HCT116 (cell line): ENCODE data around the gene SERPINI1. TPM values are rescaled to one million over a fixed set of nuclear protein-coding genes. Genes with fewer than 3 reads are reported as not detected.

Source experiments
- ATAC-seq: fragments of 200-7000 bp; cut with Tn5 transposase; 2 replicates; pipeline ENCODE4 v1.9.1; 2020; ENCODE audit warnings: mild to moderate bottlenecking, moderate library complexity
- BruUV-seq: library from RNA; stranded (reverse); fragments of 400-500 nt; replicated peaks from 2 replicates; lab custom pipeline; 2021; lab: Mats Ljungman, UMichigan
- CTCF ChIA-PET: fragments of 300-600 bp; sonication (Branson Sonifier 250); formaldehyde crosslinking; loops from one replicate; lab custom pipeline; 2021; ENCODE audit warnings: antibody characterized with exemption; lab: Charles Lee
- POLR2A ChIA-PET: fragments of 300-600, 350-600 bp; sonication (Branson Sonifier 250); formaldehyde crosslinking; loops from one replicate; lab custom pipeline; 2021; ENCODE audit warnings: antibody characterized with exemption; lab: Charles Lee
- RAD21 ChIA-PET, 2 experiments: fragments of 300-600 bp; sonication (Branson Sonifier 250); formaldehyde crosslinking; loops; one replicate each; lab custom pipeline; 2023; ENCODE audit warnings: low total read pairs in 2 of 2; ENCODE audit not compliant: uncharacterized antibody in 2 of 2, unreplicated experiment in 2 of 2, low non-redundant PET in 1 of 2; lab: Charles Lee
- DNase-seq: peaks from one replicate; pipeline ENCODE4 v3.0.0-alpha.2; 2010; ENCODE audit warnings: low read depth, low spot score
- H2AFZ ChIP-seq: fragments of 200-600 bp; shearing (Covaris generic), sonication (generic); 2 replicates; pipeline ENCODE4 v1.6.1; 2017; ENCODE audit warnings: low read depth, mixed run types, mixed read lengths, antibody characterized with exemption, low read length; ENCODE audit not compliant: poor library complexity, severe bottlenecking
- H3K27ac ChIP-seq: 2 replicates; pipeline ENCODE4 v1.5.1; 2012; ENCODE audit warnings: low read depth, low read length
- H3K27me3 ChIP-seq: fragments of 200-600 bp; sonication (generic); 2 replicates; pipeline ENCODE4 v1.6.1; 2016; ENCODE audit warnings: mixed run types, low read length, mixed read lengths; ENCODE audit not compliant: insufficient read depth
- H3K36me3 ChIP-seq, 2 experiments: fragments of 200-500 bp in 1 of 2; fragments of 200-600 bp in 1 of 2; sonication (Bioruptor generic) in 1 of 2; sonication (generic) in 1 of 2; 2 replicates each; pipeline versions ENCODE4 v1.5.1 to v1.6.1; 2014 to 2016; ENCODE audit warnings: low read length in 2 of 2, inconsistent platforms in 1 of 2, mixed read lengths in 1 of 2, mixed run types in 1 of 2; ENCODE audit not compliant: insufficient read depth in 2 of 2, control insufficient read depth in 1 of 2
- H3K4me1 ChIP-seq, 2 experiments: fragments of 200-600 bp in 1 of 2; sonication (generic) in 1 of 2; 2 replicates each; pipeline versions ENCODE4 v1.5.1 to v1.6.1; 2012 to 2017; ENCODE audit warnings: low read length in 2 of 2, inconsistent platforms in 1 of 2, mild to moderate bottlenecking in 1 of 2, mixed read lengths in 1 of 2, mixed run types in 1 of 2, moderate library complexity in 1 of 2; ENCODE audit not compliant: insufficient read depth in 2 of 2, control insufficient read depth in 1 of 2
- H3K4me2 ChIP-seq: fragments of 200-600 bp; sonication (generic); 2 replicates; pipeline ENCODE4 v1.6.1; 2017; ENCODE audit warnings: mixed run types, low read length, mixed read lengths
- H3K4me3 ChIP-seq, 2 experiments: fragments of 200-600 bp in 1 of 2; sonication (generic) in 1 of 2; replicated peaks in 1 of 2; 2 replicates each; pipeline ENCODE4 v1.5.1; 2011 to 2016; ENCODE audit warnings: low read length in 2 of 2, control low read depth in 1 of 2, low read depth in 1 of 2, mild to moderate bottlenecking in 1 of 2, mixed read lengths in 1 of 2, mixed run types in 1 of 2
- H3K79me2 ChIP-seq: fragments of 200-600 bp; sonication (generic); 2 replicates; pipeline ENCODE4 v1.6.1; 2017; ENCODE audit warnings: mild to moderate bottlenecking, mixed run types, low read length, moderate library complexity, mixed read lengths; ENCODE audit not compliant: insufficient read depth
- H3K9ac ChIP-seq: fragments of 200-600 bp; sonication (generic); 2 replicates; pipeline ENCODE4 v1.6.1; 2016; ENCODE audit warnings: low read length, mixed read lengths
- H3K9me2 ChIP-seq: fragments of 200-600 bp; sonication (generic), shearing (Covaris generic); 2 replicates; pipeline ENCODE4 v1.6.1; 2017; ENCODE audit warnings: mixed run types, mild to moderate bottlenecking, moderate library complexity; ENCODE audit not compliant: insufficient read depth
- H3K9me3 ChIP-seq, 2 experiments: fragments of 200-500 bp in 1 of 2; fragments of 200-600 bp in 1 of 2; sonication (Bioruptor generic) in 1 of 2; sonication (generic) in 1 of 2; 2 replicates each; pipeline ENCODE4 v1.6.1; 2014 to 2017; ENCODE audit warnings: low read length in 2 of 2, mixed read lengths in 2 of 2, inconsistent platforms in 1 of 2, low read depth in 1 of 2, mild to moderate bottlenecking in 1 of 2, mixed run types in 1 of 2, moderate library complexity in 1 of 2; ENCODE audit not compliant: control insufficient read depth in 1 of 2, insufficient read depth in 1 of 2
- H4K20me1 ChIP-seq: fragments of 200-600 bp; sonication (generic), shearing (Covaris generic); 2 replicates; pipeline ENCODE4 v1.6.1; 2017; ENCODE audit warnings: mixed run types, mild to moderate bottlenecking, moderate library complexity; ENCODE audit not compliant: insufficient read depth
- CBX3 ChIP-seq: IDR thresholded peaks from 2 replicates; pipeline ENCODE4 v1.6.1; 2012; ENCODE audit warnings: low read depth
- CTCF ChIP-seq, 3 experiments: fragments of 200-600 bp in 1 of 3; sonication (generic) in 1 of 3; IDR thresholded peaks in 2 of 3; conservative IDR thresholded peaks in 1 of 3; 2 replicates each; pipeline ENCODE4 v1.5.1; 2012 to 2017; ENCODE audit warnings: low read depth in 2 of 3, low read length in 2 of 3, antibody characterized with exemption in 1 of 3, borderline replicate concordance in 1 of 3, control low read depth in 1 of 3, mild to moderate bottlenecking in 1 of 3, mixed read lengths in 1 of 3, mixed run types in 1 of 3, moderate library complexity in 1 of 3; ENCODE audit not compliant: insufficient read depth in 1 of 3
- EGR1 ChIP-seq: IDR thresholded peaks from 2 replicates; pipeline ENCODE4 v1.6.1; 2012; ENCODE audit warnings: low read depth
- ELF1 ChIP-seq: IDR thresholded peaks from 2 replicates; pipeline ENCODE4 v1.6.1; 2012; ENCODE audit warnings: low read depth, borderline replicate concordance
- EZH2 ChIP-seq: fragments of 200-600 bp; sonication (generic); IDR thresholded peaks from 2 replicates; pipeline ENCODE4 v1.6.1; 2017; ENCODE audit warnings: antibody characterized with exemption, mixed run types
- EZH2phosphoT487 ChIP-seq: fragments of 200-600 bp; IDR thresholded peaks from 2 replicates; pipeline ENCODE4 v1.6.1; 2018; ENCODE audit warnings: antibody characterized with exemption, borderline replicate concordance
- FOSL1 ChIP-seq: IDR thresholded peaks from 2 replicates; pipeline ENCODE4 v1.6.1; 2012; ENCODE audit warnings: low read depth
- JUND ChIP-seq: IDR thresholded peaks from 2 replicates; pipeline ENCODE4 v1.6.1; 2012
- POLR2A ChIP-seq: IDR thresholded peaks from 2 replicates; pipeline ENCODE4 v1.7.0; 2011; ENCODE audit warnings: borderline replicate concordance; ENCODE audit not compliant: insufficient read depth, insufficient read length; ENCODE audit errors: extremely low read depth
- POLR2AphosphoS5 ChIP-seq: IDR thresholded peaks from 2 replicates; pipeline ENCODE4 v1.6.1; 2011; ENCODE audit warnings: mild to moderate bottlenecking, low read depth, low read length, moderate library complexity
- RAD21 ChIP-seq: IDR thresholded peaks from 2 replicates; pipeline ENCODE4 v1.6.1; 2012; ENCODE audit warnings: low read depth, mild to moderate bottlenecking
- SIN3A ChIP-seq: IDR thresholded peaks from 2 replicates; pipeline ENCODE4 v1.6.1; 2012; ENCODE audit warnings: low read depth
- SP1 ChIP-seq: IDR thresholded peaks from 2 replicates; pipeline ENCODE4 v1.6.1; 2012; ENCODE audit warnings: low read depth
- SRF ChIP-seq: IDR thresholded peaks from 2 replicates; pipeline ENCODE4 v1.6.1; 2012; ENCODE audit warnings: low read depth
- YY1 ChIP-seq: IDR thresholded peaks from 2 replicates; pipeline ENCODE4 v1.6.1; 2011; ENCODE audit warnings: low read length, low read depth, moderate library complexity, mild to moderate bottlenecking; ENCODE audit not compliant: insufficient replicate concordance; ENCODE audit errors: extremely low read depth
- ZNF274 ChIP-seq: fragments of 200-500 bp; sonication (Bioruptor generic); IDR thresholded peaks from 2 replicates; pipeline ENCODE4 v1.6.1; 2014; ENCODE audit warnings: mild to moderate bottlenecking, low read depth, low read length, inconsistent platforms
- intact Hi-C: fragments of 100-400 bp; cut with micrococcal nuclease; formaldehyde crosslinking; loops from 2 replicates; pipeline ENCODE4 v1.10.0; 2022
- total RNA-seq: library from RNA; stranded (reverse); gene quantifications from one replicate; pipeline ENCODE4 v1.2.1, GENCODE V29; 2021; ENCODE audit not compliant: unreplicated experiment
- TF ChIP-seq, protein P1 (sequence below): IDR thresholded peaks from 2 replicates; pipeline ENCODE4 v1.6.1; 2011; ENCODE audit warnings: mild to moderate bottlenecking, low read length, moderate library complexity; ENCODE audit not compliant: insufficient replicate concordance; ENCODE audit errors: extremely low read depth
- TF ChIP-seq, protein P2 (sequence below): IDR thresholded peaks from 2 replicates; pipeline ENCODE4 v1.6.1; 2012

The SERPINI1 gene
- total RNA-seq, 1 experiment from 2014 or later: 6.5 TPM

DNA sequence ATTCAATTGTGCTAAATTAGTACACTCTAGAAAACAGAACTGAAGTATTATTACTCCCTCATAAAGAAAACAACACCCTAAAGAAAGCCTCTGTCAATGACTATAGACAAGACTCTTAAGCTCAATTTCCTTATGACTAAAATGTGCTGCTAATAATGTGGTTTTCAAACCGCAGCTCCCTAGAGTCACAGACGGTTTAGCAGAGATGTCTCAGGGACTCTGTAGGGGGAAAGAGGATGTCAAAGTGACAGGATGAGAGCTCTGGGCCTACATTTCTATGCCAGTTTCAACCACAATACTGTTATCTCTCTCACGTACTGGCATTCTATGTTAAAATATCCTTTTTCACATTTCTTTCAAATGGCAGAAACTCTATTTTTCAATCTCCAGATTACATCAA lies 44.2 kb upstream of the SERPINI1 start:
- no TSS peak for BruUV-seq

GRCh38 chr3:167694121-167694520 lies 41.4 kb upstream of the SERPINI1 start:
- Histone ChIP-seq H3K4me2 (no peak overlapping the region), H3K9ac (no peak overlapping the region), H3K27me3 (no peaks in the 10 kb centered on the region), H3K79me2 (peaks cover 12% of the 10 kb centered on the region; the same call in 1 of the 2 replicates), H3K27ac (no peak overlapping the region), H4K20me1 (no peaks in the 10 kb centered on the region), H3K36me3 (0 out of 4 replicates have a peak, but pooled peaks cover 2 to 9% of the 10 kb centered on the region in 2 experiments), H3K9me2 (no peaks in the 10 kb centered on the region), H3K4me1 (no peaks in the 10 kb centered on the region), H2AFZ (no peak overlapping the region), H3K4me3 (no peak overlapping the region), H3K9me3 (no peaks in the 10 kb centered on the region)
- CTCF ChIA-PET: interaction anchor here (1.0 kb wide), 1 partner anchor 8 kb away, joined by 3 read pairs; no protein-coding TSS in a partner anchor
- POLR2A ChIA-PET: no interaction called here
- intact Hi-C loops: no loop called here
- ATAC-seq: no peak
- no peak for DNase-seq
- no TSS peak for BruUV-seq
- TF ChIP-seq CBX3 (no peak), RAD21 (no peak), POLR2A (no peak), SP1 (no peak), POLR2AphosphoS5 (no peak), YY1 (no peak), ZNF274 (no peak), CTCF (IDR thresholded peaks at IDR 0.05 in 2 of 3, conservative IDR thresholded peaks at IDR 0.05 in 1 of 3; ENCODE audit: borderline replicate concordance in 1 of 3, insufficient read depth in 1 of 3, low read depth in 2 of 3, low read length in 2 of 3) (no peak), SIN3A (no peak), EZH2 (no peak)
- TF ChIP-seq, protein P1, sequence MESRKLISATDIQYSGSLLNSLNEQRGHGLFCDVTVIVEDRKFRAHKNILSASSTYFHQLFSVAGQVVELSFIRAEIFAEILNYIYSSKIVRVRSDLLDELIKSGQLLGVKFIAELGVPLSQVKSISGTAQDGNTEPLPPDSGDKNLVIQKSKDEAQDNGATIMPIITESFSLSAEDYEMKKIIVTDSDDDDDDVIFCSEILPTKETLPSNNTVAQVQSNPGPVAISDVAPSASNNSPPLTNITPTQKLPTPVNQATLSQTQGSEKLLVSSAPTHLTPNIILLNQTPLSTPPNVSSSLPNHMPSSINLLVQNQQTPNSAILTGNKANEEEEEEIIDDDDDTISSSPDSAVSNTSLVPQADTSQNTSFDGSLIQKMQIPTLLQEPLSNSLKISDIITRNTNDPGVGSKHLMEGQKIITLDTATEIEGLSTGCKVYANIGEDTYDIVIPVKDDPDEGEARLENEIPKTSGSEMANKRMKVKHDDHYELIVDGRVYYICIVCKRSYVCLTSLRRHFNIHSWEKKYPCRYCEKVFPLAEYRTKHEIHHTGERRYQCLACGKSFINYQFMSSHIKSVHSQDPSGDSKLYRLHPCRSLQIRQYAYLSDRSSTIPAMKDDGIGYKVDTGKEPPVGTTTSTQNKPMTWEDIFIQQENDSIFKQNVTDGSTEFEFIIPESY: no peak
- RAD21 ChIA-PET: interaction anchor here in 1 of 2 experiments (0.6 kb wide), 1 partner anchor 303 kb away, joined by 3 read pairs; no protein-coding TSS in a partner anchor

More for the DNA sequence above, 44.2 kb upstream of the SERPINI1 start:
- Histone ChIP-seq H3K4me1 (no peaks in the 10 kb centered on the region), H3K4me2 (no peak overlapping the region), H3K79me2 (no peaks in the 10 kb centered on the region), H3K36me3 (peaks cover 2 to 9% of the 10 kb centered on the region in 2 experiments; a peak in 1 of 4 replicates), H3K4me3 (no peak overlapping the region), H2AFZ (no peak overlapping the region), H3K9me3 (no peaks in the 10 kb centered on the region), H3K9me2 (no peaks in the 10 kb centered on the region), H4K20me1 (no peaks in the 10 kb centered on the region), H3K9ac (no peak overlapping the region), H3K27ac (no peak overlapping the region), H3K27me3 (no peaks in the 10 kb centered on the region)
- ChIA-PET POLR2A (no interaction called here), CTCF (no interaction called here), RAD21 (no interaction called here)
- DNase-seq (no peak), ATAC-seq (no peak)
- no peak for TF ChIP-seq POLR2A
- TF ChIP-seq EGR1: no peak
- no peak for TF ChIP-seq CBX3
- TF ChIP-seq ELF1: no peak
- TF ChIP-seq JUND: no peak
- TF ChIP-seq EZH2phosphoT487: no peak
- TF ChIP-seq POLR2AphosphoS5: no peak
- TF ChIP-seq SRF: no peak
- TF ChIP-seq, protein P2, sequence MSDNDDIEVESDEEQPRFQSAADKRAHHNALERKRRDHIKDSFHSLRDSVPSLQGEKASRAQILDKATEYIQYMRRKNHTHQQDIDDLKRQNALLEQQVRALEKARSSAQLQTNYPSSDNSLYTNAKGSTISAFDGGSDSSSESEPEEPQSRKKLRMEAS: no peak
- no peak for TF ChIP-seq EZH2
- no peak for TF ChIP-seq SP1
- no peak for TF ChIP-seq FOSL1
- intact Hi-C loops: no loop called here
